PC-3 (cell line): ENCODE data around the gene HAO2.

Experiments used
- CTCF ChIP-seq: fragments of 300-600 bp; sonication (generic); conservative IDR thresholded peaks from 2 replicates; pipeline ENCODE4 v1.5.1; 2017; ENCODE audit warnings: antibody characterized with exemption, low read depth, mild to moderate bottlenecking, low read length
- EZH2phosphoT487 ChIP-seq: fragments of 300-600 bp; sonication (generic); IDR thresholded peaks from 2 replicates; pipeline ENCODE4 v1.6.1; 2018; ENCODE audit warnings: mild to moderate bottlenecking, antibody characterized with exemption, low read length, borderline replicate concordance

GRCh38 chr1:119368554-119368953 is at the start of gene HAO2:
- TF ChIP-seq CTCF (no peak), EZH2phosphoT487 (no peak)
